Measurements from ENCODE around the gene BSND.

Gene BSND

GRCh38 chr1:54989473-54989872 lies 9.3 kb upstream of the BSND start:
- TF ChIP-seq EZH2 (IDR thresholded peaks at IDR 0.05; ENCODE audit: borderline replicate concordance, low read length) (no peak), CTCF (IDR thresholded peaks at IDR 0.05; ENCODE audit: low read length) (no peak)
- H3K4me3 ChIP-seq (ENCODE audit: low read depth, low read length, poor library complexity, severe bottlenecking), result no peak overlapping the region
- no peaks in the 10 kb centered on the region for H3K9me2 ChIP-seq (ENCODE audit: low read depth, low read length)
- H4K20me1 ChIP-seq (ENCODE audit: insufficient read depth, low read length), result no peaks in the 10 kb centered on the region
- H3K9ac ChIP-seq (ENCODE audit: low read length), result no peak overlapping the region
- no peaks in the 10 kb centered on the region for H3K79me2 ChIP-seq (ENCODE audit: insufficient read depth, low read length)
- H3K27ac ChIP-seq (ENCODE audit: low read depth, low read length, poor library complexity, severe bottlenecking), result no peak overlapping the region
- no peaks in the 10 kb centered on the region for H3K36me3 ChIP-seq (ENCODE audit: insufficient read depth, low read length)
- no peak overlapping the region for H2AFZ ChIP-seq (ENCODE audit: low read length)
- H3K9me3 ChIP-seq (ENCODE audit: low read length), result no peaks in the 10 kb centered on the region
- no peaks in the 10 kb centered on the region for H3K27me3 ChIP-seq (ENCODE audit: insufficient read depth, low read length)
- H3F3A ChIP-seq (ENCODE audit: insufficient read depth, low read length), result no peaks in the 10 kb centered on the region
- no peaks in the 10 kb centered on the region for H3K4me1 ChIP-seq (ENCODE audit: insufficient read depth, low read length, severe bottlenecking)
- H3K4me2 ChIP-seq (ENCODE audit: low read length), result no peak overlapping the region

- Histone ChIP-seq H3K4me1 (ENCODE audit: insufficient read depth, low read length, severe bottlenecking) (no peaks in the 10 kb centered on the region), H3K36me3 (ENCODE audit: insufficient read depth, low read length) (no peaks in the 10 kb centered on the region), H3K9me2 (ENCODE audit: low read depth, low read length) (no peaks in the 10 kb centered on the region), H3K79me2 (ENCODE audit: insufficient read depth, low read length) (no peaks in the 10 kb centered on the region), H3K27ac (ENCODE audit: low read depth, low read length, poor library complexity, severe bottlenecking) (no peak overlapping the region), H3K4me2 (ENCODE audit: low read length) (no peak overlapping the region), H4K20me1 (ENCODE audit: insufficient read depth, low read length) (no peaks in the 10 kb centered on the region), H3K9ac (ENCODE audit: low read length) (no peak overlapping the region), H2AFZ (ENCODE audit: low read length) (no peak overlapping the region), H3K9me3 (ENCODE audit: low read length) (no peaks in the 10 kb centered on the region), H3K4me3 (ENCODE audit: low read depth, low read length, poor library complexity, severe bottlenecking) (no peak overlapping the region), H3F3A (ENCODE audit: insufficient read depth, low read length) (no peaks in the 10 kb centered on the region), H3K27me3 (ENCODE audit: insufficient read depth, low read length) (no peaks in the 10 kb centered on the region)
- TF ChIP-seq CTCF (IDR thresholded peaks at IDR 0.05; ENCODE audit: low read length) (no peak), EZH2 (IDR thresholded peaks at IDR 0.05; ENCODE audit: borderline replicate concordance, low read length) (no peak)
Measured at GRCh38 chr1:54989968-54990810, 8.5 kb upstream of the BSND start.

- H3K9ac ChIP-seq (ENCODE audit: low read length), result no peak overlapping the region
- no peak overlapping the region for H2AFZ ChIP-seq (ENCODE audit: low read length)
- no peaks in the 10 kb centered on the region for H3K9me2 ChIP-seq (ENCODE audit: low read depth, low read length)
- H3K36me3 ChIP-seq (ENCODE audit: insufficient read depth, low read length), result no peaks in the 10 kb centered on the region
- H3K27me3 ChIP-seq (ENCODE audit: insufficient read depth, low read length), result no peaks in the 10 kb centered on the region
- H4K20me1 ChIP-seq (ENCODE audit: insufficient read depth, low read length), result no peaks in the 10 kb centered on the region
- no peak overlapping the region for H3K4me3 ChIP-seq (ENCODE audit: low read depth, low read length, poor library complexity, severe bottlenecking)
- no peaks in the 10 kb centered on the region for H3F3A ChIP-seq (ENCODE audit: insufficient read depth, low read length)
- no peak for TF ChIP-seq CTCF (IDR thresholded peaks at IDR 0.05; ENCODE audit: low read length)
- no peak for TF ChIP-seq EZH2 (IDR thresholded peaks at IDR 0.05; ENCODE audit: borderline replicate concordance, low read length)
- no peaks in the 10 kb centered on the region for H3K79me2 ChIP-seq (ENCODE audit: insufficient read depth, low read length)
- no peak overlapping the region for H3K27ac ChIP-seq (ENCODE audit: low read depth, low read length, poor library complexity, severe bottlenecking)
- H3K4me2 ChIP-seq (ENCODE audit: low read length), result no peak overlapping the region
- no peaks in the 10 kb centered on the region for H3K4me1 ChIP-seq (ENCODE audit: insufficient read depth, low read length, severe bottlenecking)
- H3K9me3 ChIP-seq (ENCODE audit: low read length), result no peaks in the 10 kb centered on the region
Measured at GRCh38 chr1:54990916-54991315, 7.8 kb upstream of the BSND start.
